Measurements from ENCODE around the gene KPTN. TPM values are rescaled to one million over a fixed set of nuclear protein-coding genes. Genes with fewer than 3 reads are reported as not detected.

The KPTN gene
- total RNA-seq, 1 donor from 2014 or later, result 9.1 TPM

GRCh38 chr19:47476438-47476972, 7.5 kb downstream of the KPTN start:
- intact Hi-C loops (cut with DNase I), result no loop called here
- ATAC-seq (no peak), DNase-seq (ENCODE audit: missing footprints) (no peak)

GRCh38 chr19:47475465-47475864, 8.6 kb downstream of the KPTN start:
- intact Hi-C loops (cut with DNase I), result no loop called here
- DNase-seq (ENCODE audit: missing footprints) (no peak), ATAC-seq (no peak)

GRCh38 chr19:47473336-47473735, 10.7 kb downstream of the KPTN start:
- DNase-seq (ENCODE audit: missing footprints) (no peak), ATAC-seq (no peak)
- intact Hi-C loops (cut with DNase I), result no loop called here

- intact Hi-C loops (cut with DNase I), result no loop called here
- DNase-seq (ENCODE audit: missing footprints) (no peak), ATAC-seq (peak; percentile 52)
Measured at GRCh38 chr19:47471733-47472457, 12.1 kb downstream of the KPTN start, which contains the start of gene SLC8A2. Gene SLC8A2 (minus strand): TSS chr19:47471893. CDS start chr19:47466403, 5,490 bp downstream.

- no peak for DNase-seq (ENCODE audit: missing footprints)
- intact Hi-C loops (cut with DNase I), result no loop called here
- ATAC-seq, result no peak
Measured at GRCh38 chr19:47471381-47471732, 12.7 kb downstream of the KPTN start.

GRCh38 chr19:47470447-47471195, 13.4 kb downstream of the KPTN start:
- DNase-seq (ENCODE audit: missing footprints) (no peak), ATAC-seq (no peak)
- intact Hi-C loops (cut with DNase I), result no loop called here

GRCh38 chr19:47469719-47470118, 14.3 kb downstream of the KPTN start:
- ATAC-seq (no peak), DNase-seq (ENCODE audit: missing footprints) (no peak)
- intact Hi-C loops (cut with DNase I), result no loop called here

- DNase-seq (ENCODE audit: missing footprints) (no peak), ATAC-seq (no peak)
- intact Hi-C loops (cut with DNase I), result no loop called here
Measured at GRCh38 chr19:47469363-47469700, 14.7 kb downstream of the KPTN start.

GRCh38 chr19:47467914-47468313, 16.1 kb downstream of the KPTN start:
- DNase-seq (ENCODE audit: missing footprints) (no peak), ATAC-seq (no peak)

GRCh38 chr19:47465957-47466356, 18.1 kb downstream of the KPTN start:
- ATAC-seq, result no peak
- intact Hi-C loops (cut with DNase I), result no loop called here

More at GRCh38 chr19:47467914-47468313, 16.1 kb downstream of the KPTN start:
- intact Hi-C loops (cut with DNase I), result no loop called here

GRCh38 chr19:47464675-47465419, 19.2 kb downstream of the KPTN start:
- intact Hi-C loops (cut with DNase I), result no loop called here
- DNase-seq (ENCODE audit: missing footprints) (no peak), ATAC-seq (no peak)

More at GRCh38 chr19:47465957-47466356, 18.1 kb downstream of the KPTN start:
- DNase-seq (ENCODE audit: missing footprints), result no peak

- intact Hi-C loops (cut with DNase I), result no loop called here
- ATAC-seq, result no peak
- no peak for DNase-seq (ENCODE audit: missing footprints)
Measured at GRCh38 chr19:47461876-47462275, 22.1 kb downstream of the KPTN start.

- ATAC-seq (no peak), DNase-seq (ENCODE audit: missing footprints) (no peak)
- intact Hi-C loops (cut with DNase I), result no loop called here
Measured at GRCh38 chr19:47459477-47459876, 24.5 kb downstream of the KPTN start.

- intact Hi-C loops (cut with DNase I), result no loop called here
- ATAC-seq (no peak), DNase-seq (ENCODE audit: missing footprints) (no peak)
Measured at GRCh38 chr19:47458672-47459071, 25.3 kb downstream of the KPTN start.

GRCh38 chr19:47456721-47457474, 27.1 kb downstream of the KPTN start:
- intact Hi-C loops (cut with DNase I), result no loop called here
- DNase-seq (ENCODE audit: missing footprints), result no peak
- ATAC-seq, result no peak

- intact Hi-C loops (cut with DNase I), result no loop called here
- ATAC-seq, result no peak
- DNase-seq (ENCODE audit: missing footprints), result no peak
Measured at GRCh38 chr19:47450478-47450877, 33.5 kb downstream of the KPTN start.

GRCh38 chr19:47448360-47448727, 35.7 kb downstream of the KPTN start:
- ATAC-seq, result no peak
- intact Hi-C loops (cut with DNase I), result no loop called here
- DNase-seq (ENCODE audit: missing footprints), result no peak

GRCh38 chr19:47447470-47448359, 36.3 kb downstream of the KPTN start:
- intact Hi-C loops (cut with DNase I), result no loop called here
- DNase-seq (ENCODE audit: missing footprints) (no peak), ATAC-seq (peak; percentile 42)
